ENCODE measurements around the gene SSBP1.

The SSBP1 gene

GRCh38 chr7:141785706-141786552 lies 47.8 kb downstream of the SSBP1 start:
- H3K9me2 ChIP-seq (replicated peaks; ENCODE audit: low read depth, low read length): no peaks in the 10 kb centered on the region
- H3K27me3 ChIP-seq (ENCODE audit: insufficient read depth, low read length, poor library complexity, severe bottlenecking): no peaks in the 10 kb centered on the region
- H3K4me2 ChIP-seq (ENCODE audit: low read depth, low read length, poor library complexity, severe bottlenecking): no peak overlapping the region
- no peaks in the 10 kb centered on the region for H3F3A ChIP-seq (ENCODE audit: low read depth)
- H4K20me1 ChIP-seq (ENCODE audit: insufficient read depth, low read length, poor library complexity, severe bottlenecking): peaks cover 4% of the 10 kb centered on the region
- no peaks in the 10 kb centered on the region for H3K4me1 ChIP-seq (ENCODE audit: insufficient read depth, low read length, poor library complexity, severe bottlenecking)
- H2AFZ ChIP-seq (ENCODE audit: low read length): no peak overlapping the region
- peaks cover 8% of the 10 kb centered on the region; the same call in 1 of the 2 replicates for H3K36me3 ChIP-seq (ENCODE audit: insufficient read depth, low read length)
- no peak overlapping the region for H3K9ac ChIP-seq (ENCODE audit: low read depth, low read length, poor library complexity, severe bottlenecking)
- H3K9me3 ChIP-seq (ENCODE audit: insufficient read depth, low read depth, low read length): no peaks in the 10 kb centered on the region
- TF ChIP-seq CTCF (conservative IDR thresholded peaks at IDR 0.05; ENCODE audit: low read length): peak; percentile 91
- no peak for TF ChIP-seq EZH2phosphoT487 (IDR thresholded peaks at IDR 0.05; ENCODE audit: borderline replicate concordance)
- H3K4me3 ChIP-seq (ENCODE audit: low read length, poor library complexity, severe bottlenecking): no peak overlapping the region
- no peaks in the 10 kb centered on the region for H3K79me2 ChIP-seq (ENCODE audit: insufficient read depth, low read length)

GRCh38 chr7:141788296-141788695 lies 50.1 kb downstream of the SSBP1 start:
- H3K79me2 ChIP-seq (ENCODE audit: insufficient read depth, low read length): no peaks in the 10 kb centered on the region
- no peaks in the 10 kb centered on the region for H3K4me1 ChIP-seq (ENCODE audit: insufficient read depth, low read length, poor library complexity, severe bottlenecking)
- no peaks in the 10 kb centered on the region for H3F3A ChIP-seq (ENCODE audit: low read depth)
- H3K4me3 ChIP-seq (ENCODE audit: low read length, poor library complexity, severe bottlenecking): no peak overlapping the region
- H3K9ac ChIP-seq (ENCODE audit: low read depth, low read length, poor library complexity, severe bottlenecking): no peak overlapping the region
- H3K9me3 ChIP-seq (ENCODE audit: insufficient read depth, low read depth, low read length): no peaks in the 10 kb centered on the region
- no peak overlapping the region for H2AFZ ChIP-seq (ENCODE audit: low read length)
- H4K20me1 ChIP-seq (ENCODE audit: insufficient read depth, low read length, poor library complexity, severe bottlenecking): peaks cover 4% of the 10 kb centered on the region
- no peaks in the 10 kb centered on the region for H3K9me2 ChIP-seq (replicated peaks; ENCODE audit: low read depth, low read length)
- H3K4me2 ChIP-seq (ENCODE audit: low read depth, low read length, poor library complexity, severe bottlenecking): no peak overlapping the region
- TF ChIP-seq CTCF (conservative IDR thresholded peaks at IDR 0.05; ENCODE audit: low read length) (no peak), EZH2phosphoT487 (IDR thresholded peaks at IDR 0.05; ENCODE audit: borderline replicate concordance) (no peak)
- H3K27me3 ChIP-seq (ENCODE audit: insufficient read depth, low read length, poor library complexity, severe bottlenecking): no peaks in the 10 kb centered on the region
- H3K36me3 ChIP-seq (ENCODE audit: insufficient read depth, low read length): peaks cover 10% of the 10 kb centered on the region; the same call in 1 of the 2 replicates

- Histone ChIP-seq H3K27me3 (ENCODE audit: insufficient read depth, low read length, poor library complexity, severe bottlenecking) (no peaks in the 10 kb centered on the region), H3K4me3 (ENCODE audit: low read length, poor library complexity, severe bottlenecking) (no peak within 1 kb of the TSS), H3F3A (ENCODE audit: low read depth) (no peaks in the 10 kb centered on the region), H3K9ac (ENCODE audit: low read depth, low read length, poor library complexity, severe bottlenecking) (no peak within 1 kb of the TSS), H3K4me2 (ENCODE audit: low read depth, low read length, poor library complexity, severe bottlenecking) (no peak within 1 kb of the TSS), H3K4me1 (ENCODE audit: insufficient read depth, low read length, poor library complexity, severe bottlenecking) (no peaks in the 10 kb centered on the region), H2AFZ (ENCODE audit: low read length) (no peak within 1 kb of the TSS), H3K36me3 (ENCODE audit: insufficient read depth, low read length) (peaks cover 10% of the 10 kb centered on the region; the same call in 1 of the 2 replicates), H3K79me2 (ENCODE audit: insufficient read depth, low read length) (no peaks in the 10 kb centered on the region), H3K9me2 (replicated peaks; ENCODE audit: low read depth, low read length) (no peaks in the 10 kb centered on the region), H4K20me1 (ENCODE audit: insufficient read depth, low read length, poor library complexity, severe bottlenecking) (peaks cover 4% of the 10 kb centered on the region), H3K9me3 (ENCODE audit: insufficient read depth, low read depth, low read length) (no peaks in the 10 kb centered on the region)
- no peak for TF ChIP-seq CTCF (conservative IDR thresholded peaks at IDR 0.05; ENCODE audit: low read length)
- no peak for TF ChIP-seq EZH2phosphoT487 (IDR thresholded peaks at IDR 0.05; ENCODE audit: borderline replicate concordance)
Observed at GRCh38 chr7:141789917-141790316, 51.8 kb downstream of the SSBP1 start, which contains the start of gene TAS2R5. Gene TAS2R5 (plus strand): TSS chr7:141790217. CDS start chr7:141790362, 145 bp downstream.
